ENCODE data around the gene ABCF1. TPM values are rescaled to one million over a fixed set of nuclear protein-coding genes. Genes with fewer than 3 reads are reported as not detected.
A peak's percentile ranks its signal among the peaks of the same experiment; 100 is the strongest.

Gene ABCF1
- total and polyA plus RNA-seq, 9 of the 15 experiments (the other 6 are each of a cell fraction or from before 2014, with no cell fraction given), result 41.6 to 193 (median 102) TPM

DNA sequence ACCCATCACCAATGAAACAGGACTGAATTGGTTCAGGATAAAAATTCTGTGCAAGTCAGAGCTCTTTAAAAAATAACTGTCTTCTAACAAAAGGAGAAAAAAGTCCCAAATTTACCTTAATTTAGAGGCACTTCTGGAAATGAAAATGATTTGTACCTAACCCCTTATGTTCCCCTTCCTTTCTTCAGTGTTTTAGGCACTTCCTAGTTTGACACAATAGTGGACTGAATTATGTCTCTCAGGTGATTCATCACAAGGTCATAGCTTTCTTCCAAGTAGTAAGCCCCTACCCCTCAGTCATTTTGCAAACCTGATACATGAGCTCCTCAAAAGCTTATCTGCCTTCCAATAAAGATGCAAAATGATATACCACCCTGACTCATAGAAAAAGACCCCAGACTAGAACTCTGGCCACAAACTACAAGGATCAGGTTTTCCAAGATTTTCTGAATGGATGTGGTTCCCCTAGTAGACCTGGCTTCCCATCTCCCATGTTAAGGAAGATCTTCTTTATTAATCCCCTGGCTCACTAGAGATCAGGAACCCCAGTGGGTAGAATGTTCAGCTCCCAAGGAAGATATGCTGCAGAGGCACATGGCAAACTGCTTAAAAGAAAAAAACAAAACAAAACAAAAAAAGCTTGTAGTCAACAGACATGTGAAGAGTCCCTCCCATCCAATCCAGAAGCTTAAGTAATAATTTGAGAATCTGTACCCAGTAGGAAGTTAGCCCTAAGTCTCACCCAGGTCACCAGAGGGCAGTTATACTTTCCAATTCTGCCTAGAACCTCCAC, 42.2 kb downstream of the ABCF1 start (continued):
- TF ChIP-seq, protein P1, sequence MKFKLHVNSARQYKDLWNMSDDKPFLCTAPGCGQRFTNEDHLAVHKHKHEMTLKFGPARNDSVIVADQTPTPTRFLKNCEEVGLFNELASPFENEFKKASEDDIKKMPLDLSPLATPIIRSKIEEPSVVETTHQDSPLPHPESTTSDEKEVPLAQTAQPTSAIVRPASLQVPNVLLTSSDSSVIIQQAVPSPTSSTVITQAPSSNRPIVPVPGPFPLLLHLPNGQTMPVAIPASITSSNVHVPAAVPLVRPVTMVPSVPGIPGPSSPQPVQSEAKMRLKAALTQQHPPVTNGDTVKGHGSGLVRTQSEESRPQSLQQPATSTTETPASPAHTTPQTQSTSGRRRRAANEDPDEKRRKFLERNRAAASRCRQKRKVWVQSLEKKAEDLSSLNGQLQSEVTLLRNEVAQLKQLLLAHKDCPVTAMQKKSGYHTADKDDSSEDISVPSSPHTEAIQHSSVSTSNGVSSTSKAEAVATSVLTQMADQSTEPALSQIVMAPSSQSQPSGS (CRISPR knock-in tag; IDR thresholded peaks at IDR 0.05), result no peak
- TF ChIP-seq PHB2 (IDR thresholded peaks at IDR 0.05; ENCODE audit: low read depth) (no peak), HNRNPL (IDR thresholded peaks at IDR 0.05; ENCODE audit: low read depth, low read length) (no peak), ZNF518B (CRISPR knock-in tag; IDR thresholded peaks at IDR 0.05) (no peak), RBM14 (IDR thresholded peaks at IDR 0.05; ENCODE audit: borderline replicate concordance, insufficient read depth, low read depth, low read length) (no peak), ZNF589 (CRISPR knock-in tag; IDR thresholded peaks at IDR 0.05; ENCODE audit: low read depth) (no peak), MTA2 (IDR thresholded peaks at IDR 0.05; ENCODE audit: low read depth) (no peak), ZBTB7A (IDR thresholded peaks at IDR 0.05; ENCODE audit: borderline replicate concordance, control insufficient read depth, low read depth, low read length) (no peak), ZNF277 (CRISPR knock-in tag; IDR thresholded peaks at IDR 0.05; ENCODE audit: borderline replicate concordance) (no peak), PTBP1 (IDR thresholded peaks at IDR 0.05; ENCODE audit: low read depth, low read length) (no peak), ZNF174 (CRISPR knock-in tag; IDR thresholded peaks at IDR 0.05) (no peak), SMARCA4 (IDR thresholded peaks at IDR 0.05) (peak; percentile 46; the same call in 1 of the 2 replicates)
- TF ChIP-seq, protein P2, sequence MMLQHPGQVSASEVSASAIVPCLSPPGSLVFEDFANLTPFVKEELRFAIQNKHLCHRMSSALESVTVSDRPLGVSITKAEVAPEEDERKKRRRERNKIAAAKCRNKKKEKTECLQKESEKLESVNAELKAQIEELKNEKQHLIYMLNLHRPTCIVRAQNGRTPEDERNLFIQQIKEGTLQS (IDR thresholded peaks at IDR 0.05), result 0 out of 2 replicates have a peak, but pooled peaks have one; percentile 11
- TF ChIP-seq, protein P2 (CRISPR knock-in tag; conservative IDR thresholded peaks at IDR 0.05), result no peak

Measured in K562 (cell line).